A673 (cell line): Measurements from ENCODE around the gene RSAD2. TPM values are rescaled to one million over a fixed set of nuclear protein-coding genes. Genes with fewer than 3 reads are reported as not detected.

Source experiments
- BruUV-seq: library from RNA; stranded (reverse); fragments of 400-500 nt; replicated peaks from 2 replicates; lab custom pipeline; 2021; lab: Mats Ljungman, UMichigan
- CTCF ChIA-PET: fragments of 300-600 bp; sonication (Branson Sonifier 250); formaldehyde crosslinking; loops from one replicate; lab custom pipeline; 2022; ENCODE audit warnings: antibody characterized with exemption; lab: Charles Lee
- POLR2A ChIA-PET: fragments of 300-600 bp; sonication (Branson Sonifier 250); formaldehyde crosslinking; loops from one replicate; lab custom pipeline; 2022; ENCODE audit warnings: antibody characterized with exemption; ENCODE audit not compliant: low non-redundant PET; lab: Charles Lee
- DNase-seq: peaks from one replicate; pipeline ENCODE4 v3.0.0-alpha.2; 2015; ENCODE audit warnings: low spot score
- H3K27ac ChIP-seq: fragments of 200-600 bp; sonication (generic); 2 replicates; pipeline ENCODE4 v1.5.1; 2016; ENCODE audit warnings: mixed run types, low read depth, mild to moderate bottlenecking, mixed read lengths, antibody characterized with exemption, low read length; ENCODE audit not compliant: poor library complexity, severe bottlenecking
- H3K27me3 ChIP-seq: fragments of 200-600 bp; sonication (generic); replicated peaks from 2 replicates; pipeline ENCODE4 v1.6.1; 2017; ENCODE audit warnings: mixed run types, low read depth, mild to moderate bottlenecking, mixed read lengths, antibody characterized with exemption, low read length; ENCODE audit not compliant: insufficient read depth, poor library complexity
- H3K36me3 ChIP-seq: fragments of 200-600 bp; sonication (generic); 2 replicates; pipeline ENCODE4 v1.6.1; 2016; ENCODE audit warnings: mixed run types, mild to moderate bottlenecking, mixed read lengths, antibody characterized with exemption, low read length; ENCODE audit not compliant: insufficient read depth, poor library complexity, severe bottlenecking
- H3K4me1 ChIP-seq: fragments of 200-600 bp; sonication (generic); 2 replicates; pipeline ENCODE4 v1.6.1; 2017; ENCODE audit warnings: mixed run types, mild to moderate bottlenecking, mixed read lengths, antibody characterized with exemption, low read length; ENCODE audit not compliant: insufficient read depth, poor library complexity, severe bottlenecking
- H3K4me3 ChIP-seq: fragments of 200-600 bp; sonication (generic); 2 replicates; pipeline ENCODE4 v1.5.1; 2016; ENCODE audit warnings: low read depth, mixed run types, mild to moderate bottlenecking, mixed read lengths, low read length; ENCODE audit not compliant: poor library complexity, severe bottlenecking
- H3K9me3 ChIP-seq: fragments of 200-600 bp; sonication (generic); 2 replicates; pipeline ENCODE4 v1.6.1; 2016; ENCODE audit warnings: mixed run types, low read depth, mild to moderate bottlenecking, mixed read lengths, antibody characterized with exemption, low read length; ENCODE audit not compliant: poor library complexity, severe bottlenecking
- EZH2 ChIP-seq: fragments of 200-600 bp; sonication (generic); IDR thresholded peaks from 2 replicates; pipeline ENCODE4 v1.6.1; 2017; ENCODE audit warnings: borderline replicate concordance, low read depth, mild to moderate bottlenecking, mixed read lengths, antibody characterized with exemption, low read length; ENCODE audit not compliant: poor library complexity, severe bottlenecking
- intact Hi-C: fragments of 100-400 bp; cut with micrococcal nuclease; formaldehyde crosslinking; loops from one replicate; pipeline ENCODE4 v1.10.0; 2022; ENCODE audit not compliant: unreplicated experiment
- total RNA-seq: library from RNA; stranded (reverse); gene quantifications from 2 replicates; pipeline ENCODE4 v1.2.3, GENCODE V29; 2021
- TF ChIP-seq, protein P1 (sequence below): fragments of 300-800, 200-600 bp; sonication (generic); conservative IDR thresholded peaks from 2 replicates; pipeline ENCODE4 v1.5.1; 2017; ENCODE audit warnings: low read depth, mild to moderate bottlenecking, antibody characterized with exemption, low read length, moderate library complexity, mixed read lengths

RSAD2 gene
- total RNA-seq, 1 experiment from 2014 or later: 2.2 TPM

DNA sequence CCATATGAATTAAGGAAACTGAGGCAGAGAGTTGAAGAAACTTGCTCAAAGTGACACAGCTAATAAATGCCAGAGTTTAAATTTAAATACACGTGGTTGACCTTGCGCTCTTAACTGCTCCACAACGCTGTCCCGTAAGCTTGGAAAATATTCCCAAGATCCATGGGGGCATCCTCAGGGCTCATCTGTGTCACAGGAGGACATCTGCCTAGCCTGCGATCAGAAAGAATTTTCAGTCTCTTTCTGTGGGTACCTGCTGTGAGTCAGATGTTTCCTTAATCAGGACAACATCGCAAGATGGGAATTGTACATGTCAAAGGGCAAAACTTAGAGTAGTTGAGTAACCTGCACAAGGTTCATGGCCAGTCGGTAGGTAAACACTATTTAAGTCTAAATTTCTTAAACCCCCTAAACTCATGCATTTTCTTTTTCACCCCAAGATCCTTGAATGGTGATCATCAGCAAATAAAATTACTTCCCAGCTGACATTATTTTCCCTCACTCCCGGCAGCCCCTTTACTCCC is 13.3 kb upstream of the RSAD2 start:
- DNase-seq: no peak
- Histone ChIP-seq H3K27me3 (no peaks in the 10 kb centered on the region), H3K4me3 (peak overlapping the region; percentile 70), H3K9me3 (no peaks in the 10 kb centered on the region), H3K4me1 (peaks cover 18% of the 10 kb centered on the region), H3K36me3 (peaks cover 3% of the 10 kb centered on the region), H3K27ac (no peak overlapping the region)
- CTCF ChIA-PET: no interaction called here
- POLR2A ChIA-PET: no interaction called here
- intact Hi-C loops: no loop called here
- TF ChIP-seq, protein P1, sequence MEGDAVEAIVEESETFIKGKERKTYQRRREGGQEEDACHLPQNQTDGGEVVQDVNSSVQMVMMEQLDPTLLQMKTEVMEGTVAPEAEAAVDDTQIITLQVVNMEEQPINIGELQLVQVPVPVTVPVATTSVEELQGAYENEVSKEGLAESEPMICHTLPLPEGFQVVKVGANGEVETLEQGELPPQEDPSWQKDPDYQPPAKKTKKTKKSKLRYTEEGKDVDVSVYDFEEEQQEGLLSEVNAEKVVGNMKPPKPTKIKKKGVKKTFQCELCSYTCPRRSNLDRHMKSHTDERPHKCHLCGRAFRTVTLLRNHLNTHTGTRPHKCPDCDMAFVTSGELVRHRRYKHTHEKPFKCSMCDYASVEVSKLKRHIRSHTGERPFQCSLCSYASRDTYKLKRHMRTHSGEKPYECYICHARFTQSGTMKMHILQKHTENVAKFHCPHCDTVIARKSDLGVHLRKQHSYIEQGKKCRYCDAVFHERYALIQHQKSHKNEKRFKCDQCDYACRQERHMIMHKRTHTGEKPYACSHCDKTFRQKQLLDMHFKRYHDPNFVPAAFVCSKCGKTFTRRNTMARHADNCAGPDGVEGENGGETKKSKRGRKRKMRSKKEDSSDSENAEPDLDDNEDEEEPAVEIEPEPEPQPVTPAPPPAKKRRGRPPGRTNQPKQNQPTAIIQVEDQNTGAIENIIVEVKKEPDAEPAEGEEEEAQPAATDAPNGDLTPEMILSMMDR: no peak
- TF ChIP-seq EZH2: no peak
- TSS peak; percentile 36 for BruUV-seq

DNA sequence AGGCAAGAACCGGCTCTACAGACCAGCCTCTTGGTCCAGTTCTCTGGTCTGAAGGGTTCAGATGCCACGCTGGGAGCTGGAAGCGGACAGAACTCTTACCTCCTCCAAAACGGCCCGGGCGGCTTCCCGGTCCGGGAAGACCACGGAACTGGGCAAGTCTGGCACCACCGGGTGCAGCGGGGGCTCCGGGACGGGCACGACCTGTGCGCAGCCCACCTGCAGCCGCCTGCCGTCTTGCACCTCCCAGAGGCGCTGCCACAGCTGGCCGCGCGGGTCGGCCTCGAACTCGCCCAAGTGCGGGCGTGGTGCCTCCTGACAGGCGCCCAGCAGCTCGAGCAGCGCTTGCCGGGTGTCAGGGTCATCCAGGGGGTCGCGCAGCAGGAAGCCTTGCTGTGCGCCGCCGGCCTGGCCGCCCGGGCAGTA is 12.6 kb upstream of the RSAD2 start:
- ChIA-PET CTCF (no interaction called here), POLR2A (no interaction called here)
- peaks cover 18% of the 10 kb centered on the region for H3K4me1 ChIP-seq
- no TSS peak for BruUV-seq
- H3K4me3 ChIP-seq: peak overlapping the region; percentile 70
- H3K27ac ChIP-seq: peak overlapping the region; percentile 85
- TF ChIP-seq, protein P1: no peak
- no peak for TF ChIP-seq EZH2
- H3K9me3 ChIP-seq: no peaks in the 10 kb centered on the region
- intact Hi-C loops: no loop called here
- H3K27me3 ChIP-seq: no peaks in the 10 kb centered on the region
- peaks cover 3% of the 10 kb centered on the region for H3K36me3 ChIP-seq
- peak; percentile 1 for DNase-seq

- DNase-seq: peak; percentile 76
- Histone ChIP-seq H3K27me3 (no peaks in the 10 kb centered on the region), H3K4me1 (peaks cover 18% of the 10 kb centered on the region), H3K9me3 (no peaks in the 10 kb centered on the region), H3K4me3 (peak within 1 kb of the TSS; percentile 70), H3K36me3 (peaks cover under 1% of the 10 kb centered on the region), H3K27ac (peak within 1 kb of the TSS; percentile 85)
- no peak for TF ChIP-seq EZH2
- TF ChIP-seq, protein P1: peak; percentile 30; the same call in 1 of the 2 replicates
- ChIA-PET CTCF (interaction anchor here (1.1 kb wide), 1 partner anchor 155 kb away, joined by 4 read pairs; no protein-coding TSS in a partner anchor), POLR2A (interaction anchor here (0.6 kb wide), 1 partner anchor 9 kb away, joined by 9 read pairs; no protein-coding TSS in a partner anchor)
- no TSS peak for BruUV-seq
- intact Hi-C loops: no loop called here
Measured at GRCh38 chr2:6865346-6866274, 12.0 kb upstream of the RSAD2 start, which contains the start of gene CMPK2. Gene CMPK2 (minus strand): TSS chr2:6865907. CDS start chr2:6865696, 211 bp downstream.
